Esophagus muscularis mucosa (tissue), 4 donors: ENCODE results near the gene YWHAE. TPM values are rescaled to one million over a fixed set of nuclear protein-coding genes. Genes with fewer than 3 reads are reported as not detected.
"Not testable (repeated sequence)": the region's sequence is repeated elsewhere in the genome, so short reads cannot be mapped to it uniquely, and the experiment has no call there.

ENCODE experiments used
- DNase-seq: peaks from one replicate; pipeline ENCODE4 v3.0.0-alpha.2; 2017; ENCODE audit errors: extremely low spot score
- H3K27ac ChIP-seq, 4 donors: fragments of 200-600 bp; sonication (generic); replicated peaks in 1 of 4; 1 replicate in 3 of 4; 2 replicates in 1 of 4; pipeline ENCODE4 v1.5.1; 2016 to 2019; ENCODE audit warnings: mild to moderate bottlenecking in 1 of 4
- H3K27me3 ChIP-seq, 4 donors: fragments of 200-600 bp; sonication (generic); one replicate each; pipeline versions ENCODE4 v1.5.1 to v1.6.0; 2016 to 2019
- H3K36me3 ChIP-seq, 4 donors: fragments of 200-600 bp; sonication (generic); one replicate each; pipeline ENCODE4 v1.5.1; 2016 to 2019
- H3K4me1 ChIP-seq, 4 donors: fragments of 200-600 bp; sonication (generic); one replicate each; pipeline ENCODE4 v1.5.1; 2016 to 2019
- H3K4me3 ChIP-seq, 4 donors: fragments of 200-600 bp; sonication (generic); 1 replicate in 2 of 4; 2 replicates in 2 of 4; pipeline ENCODE4 v1.5.1; 2016 to 2019; ENCODE audit warnings: mild to moderate bottlenecking in 4 of 4, moderate library complexity in 1 of 4
- H3K9me3 ChIP-seq, 4 donors: fragments of 200-600 bp; sonication (generic); 1 replicate in 3 of 4; 2 replicates in 1 of 4; pipeline ENCODE4 v1.5.1; 2016 to 2019
- EP300 ChIP-seq: sonication (generic); formaldehyde crosslinking; IDR thresholded peaks from one replicate; pipeline ENCODE4 v1.6.1; 2017; ENCODE audit warnings: antibody characterized with exemption
- POLR2A ChIP-seq: fragments of 450-650 bp; IDR thresholded peaks from one replicate; pipeline ENCODE4 v1.6.1; 2017; ENCODE audit warnings: antibody characterized with exemption, moderate library complexity, mild to moderate bottlenecking, low read depth
- POLR2AphosphoS5 ChIP-seq, 2 donors: sonication (generic); formaldehyde crosslinking; IDR thresholded peaks; one replicate each; pipeline ENCODE4 v1.6.1; 2017; ENCODE audit warnings: antibody characterized with exemption in 2 of 2
- WGBS: methylation state at CpG from one replicate; pipeline ENCODE4 v1.1.5; 2018; 5-methylcytosine and 5-hydroxymethylcytosine counted together
- intact Hi-C: fragments of 100-400 bp; cut with DNase I; formaldehyde crosslinking; loops from one replicate; pipeline ENCODE4 v1.15.1; 2023
- total RNA-seq, 4 donors: library from RNA; depleted of rRNA; stranded (reverse); fragments of >200 nt; gene quantifications; one replicate each; pipeline versions ENCODE4 v1.1.0 to v1.2.1, GENCODE V29; 2016
- TF ChIP-seq, protein P1 (sequence below), 3 experiments: fragments of 200-600 bp in 2 of 3; fragments of 450-650 bp in 1 of 3; sonication (generic) in 2 of 3; IDR thresholded peaks; one replicate each; pipeline ENCODE4 v1.5.1; 2017 to 2019; ENCODE audit warnings: antibody characterized with exemption in 3 of 3, mild to moderate bottlenecking in 2 of 3, moderate library complexity in 1 of 3

YWHAE gene
- total RNA-seq, 4 donors from 2014 or later, result 329 to 408 (median 364) TPM

DNA sequence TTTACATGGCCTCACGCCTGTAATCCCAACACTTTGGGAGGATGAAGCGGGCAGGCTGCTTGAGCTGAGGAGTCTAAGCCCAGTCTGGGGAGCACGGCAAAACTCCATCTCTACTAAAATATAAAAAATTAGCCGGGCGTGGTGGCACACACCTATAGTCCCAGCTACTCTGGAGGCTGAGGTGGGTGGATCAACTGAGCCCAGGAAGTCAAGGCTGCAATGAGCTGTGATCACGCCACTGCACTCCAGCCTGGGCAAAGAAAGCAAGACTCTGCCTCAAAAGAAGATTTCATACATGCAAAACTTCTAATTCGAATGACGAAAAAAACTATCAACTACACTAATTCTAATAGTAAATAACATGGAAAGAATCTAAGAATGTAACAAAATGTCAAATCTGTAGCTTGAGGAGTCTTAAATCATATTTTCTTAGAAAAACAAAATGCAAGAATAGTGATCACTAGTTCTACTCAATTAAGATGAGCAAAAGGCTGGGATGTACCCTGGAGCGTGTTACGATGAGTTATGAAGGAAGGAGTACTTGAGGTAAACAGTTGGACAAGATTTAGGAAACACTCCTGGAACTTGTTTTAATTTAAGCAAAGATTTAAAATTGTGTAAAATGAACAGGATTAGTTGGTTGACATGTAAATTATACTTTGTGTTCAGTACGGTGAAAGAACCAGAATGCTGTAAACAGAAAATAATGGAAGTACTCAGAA, 20.7 kb downstream of the YWHAE start:
- DNase-seq, result no peak
- intact Hi-C loops, result no loop called here
- Histone ChIP-seq H3K4me1 (peaks cover 90 to 100% (median 100%) of the 10 kb centered on the region in 4 donors), H3K27ac (peak overlapping the region; percentile 47 to 78 (median 55)), H3K36me3 (no peaks in the 10 kb centered on the region), H3K4me3 (peak overlapping the region in 1 of 4 donors; percentile 5), H3K9me3 (no peaks in the 10 kb centered on the region), H3K27me3 (no peaks in the 10 kb centered on the region)
- TF ChIP-seq, protein P1, sequence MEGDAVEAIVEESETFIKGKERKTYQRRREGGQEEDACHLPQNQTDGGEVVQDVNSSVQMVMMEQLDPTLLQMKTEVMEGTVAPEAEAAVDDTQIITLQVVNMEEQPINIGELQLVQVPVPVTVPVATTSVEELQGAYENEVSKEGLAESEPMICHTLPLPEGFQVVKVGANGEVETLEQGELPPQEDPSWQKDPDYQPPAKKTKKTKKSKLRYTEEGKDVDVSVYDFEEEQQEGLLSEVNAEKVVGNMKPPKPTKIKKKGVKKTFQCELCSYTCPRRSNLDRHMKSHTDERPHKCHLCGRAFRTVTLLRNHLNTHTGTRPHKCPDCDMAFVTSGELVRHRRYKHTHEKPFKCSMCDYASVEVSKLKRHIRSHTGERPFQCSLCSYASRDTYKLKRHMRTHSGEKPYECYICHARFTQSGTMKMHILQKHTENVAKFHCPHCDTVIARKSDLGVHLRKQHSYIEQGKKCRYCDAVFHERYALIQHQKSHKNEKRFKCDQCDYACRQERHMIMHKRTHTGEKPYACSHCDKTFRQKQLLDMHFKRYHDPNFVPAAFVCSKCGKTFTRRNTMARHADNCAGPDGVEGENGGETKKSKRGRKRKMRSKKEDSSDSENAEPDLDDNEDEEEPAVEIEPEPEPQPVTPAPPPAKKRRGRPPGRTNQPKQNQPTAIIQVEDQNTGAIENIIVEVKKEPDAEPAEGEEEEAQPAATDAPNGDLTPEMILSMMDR (IDR thresholded peaks at IDR 0.05), result no peak
- TF ChIP-seq EP300 (no peak), POLR2AphosphoS5 (IDR thresholded peaks at IDR 0.05) (no peak), POLR2A (no peak)
- WGBS, result 51% methylated on average over 11 of the region's 11 CpGs

DNA sequence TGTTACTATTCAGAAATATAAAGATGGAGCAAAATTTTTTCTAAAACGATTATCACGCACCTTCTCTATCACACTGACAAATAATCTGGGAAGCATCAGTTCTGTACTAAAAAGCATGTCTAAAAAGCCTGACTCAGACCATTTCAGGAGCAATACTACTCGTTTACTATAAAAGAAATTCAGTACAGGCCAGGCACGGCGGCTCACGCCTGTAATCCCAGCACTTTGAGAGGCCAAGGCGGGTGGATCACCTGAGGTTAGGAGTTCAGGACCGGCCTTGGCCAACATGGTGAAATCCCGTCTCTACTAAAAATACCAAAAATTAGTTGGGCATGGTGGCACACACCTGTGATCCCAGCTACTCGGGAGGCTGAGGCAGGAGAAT, 21.6 kb downstream of the YWHAE start:
- intact Hi-C loops, DNase-seq, H3K4me3 ChIP-seq, H3K36me3 ChIP-seq, H3K9me3 ChIP-seq, H3K27me3 ChIP-seq: not testable (repeated sequence)
- Histone ChIP-seq H3K27ac (peak overlapping the region in 3 of 4 donors; percentile 42 to 78 (median 57)), H3K4me1 (peaks cover 89 to 100% (median 100%) of the 10 kb centered on the region in 4 donors)
- WGBS, result 68% methylated on average over 10 of the region's 10 CpGs

DNA sequence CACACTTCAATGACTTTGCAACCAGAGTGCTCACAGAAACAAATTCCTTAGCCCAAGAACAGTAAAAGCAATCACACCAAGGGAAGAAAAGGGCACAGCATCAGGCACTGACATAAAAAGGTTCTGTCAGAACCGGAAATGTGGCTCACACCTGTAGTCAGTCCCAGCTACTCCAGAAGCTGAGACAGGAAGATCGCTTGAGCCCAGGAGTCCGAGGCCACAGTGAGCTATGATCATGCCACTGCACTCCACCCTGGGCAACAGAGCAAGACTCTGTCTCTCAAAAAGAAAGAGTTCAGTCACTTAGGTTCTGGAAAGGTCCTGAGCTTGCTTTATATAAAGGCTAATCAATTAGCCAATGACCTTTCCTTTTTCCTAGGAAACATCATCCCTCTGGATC, 22.7 kb downstream of the YWHAE start:
- intact Hi-C loops, result no loop called here
- H3K27ac ChIP-seq, result peak overlapping the region; percentile 24 to 78 (median 65)
- 56% methylated on average over 3 of the region's 3 CpGs for whole genome bisulfite sequencing
- DNase-seq, result no peak
- no peaks in the 10 kb centered on the region for H3K27me3 ChIP-seq
- H3K4me1 ChIP-seq, result peaks cover 92 to 100% (median 100%) of the 10 kb centered on the region in 4 donors
- no peaks in the 10 kb centered on the region for H3K9me3 ChIP-seq
- TF ChIP-seq EP300 (no peak), POLR2AphosphoS5 (IDR thresholded peaks at IDR 0.05) (no peak), POLR2A (no peak)
- TF ChIP-seq, protein P1 (IDR thresholded peaks at IDR 0.05), result no peak
- peaks cover 0 to 14% (median 4%) of the 10 kb centered on the region in 4 donors for H3K36me3 ChIP-seq
- no peak overlapping the region for H3K4me3 ChIP-seq

DNA sequence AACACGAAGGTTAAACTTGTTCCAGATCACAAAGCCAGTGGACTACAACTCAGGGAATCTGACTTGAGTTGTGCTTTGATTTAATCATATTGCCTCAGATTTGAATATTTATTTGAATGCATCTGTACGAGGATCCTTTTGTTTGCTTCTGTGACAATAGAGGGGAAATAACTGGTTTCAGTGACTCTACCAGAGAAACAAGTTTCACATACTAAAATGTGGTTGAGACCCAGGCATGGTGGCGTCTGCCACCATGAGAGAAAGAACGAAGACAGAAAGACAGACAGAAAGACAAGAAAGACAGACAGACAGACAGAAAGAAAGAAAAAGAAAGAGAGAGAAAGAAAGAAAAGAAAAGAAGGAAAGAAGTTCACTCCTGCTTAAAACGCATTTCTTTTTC, 24.0 kb downstream of the YWHAE start:
- Histone ChIP-seq H3K4me3 (peak overlapping the region in 1 of 4 donors; percentile 0), H3K27ac (peak overlapping the region; percentile 41 to 78 (median 65)), H3K9me3 (no peaks in the 10 kb centered on the region), H3K36me3 (peaks cover 0 to 14% (median 4%) of the 10 kb centered on the region in 4 donors), H3K27me3 (no peaks in the 10 kb centered on the region), H3K4me1 (peaks cover 98 to 100% (median 100%) of the 10 kb centered on the region in 4 donors)
- DNase-seq, result no peak
- WGBS, result 36% methylated on average over 5 of the region's 5 CpGs
- TF ChIP-seq POLR2A, result no peak
- TF ChIP-seq, protein P1 (IDR thresholded peaks at IDR 0.05), result no peak
- no peak for TF ChIP-seq EP300
- TF ChIP-seq POLR2AphosphoS5 (IDR thresholded peaks at IDR 0.05), result no peak
- intact Hi-C loops, result no loop called here

DNA sequence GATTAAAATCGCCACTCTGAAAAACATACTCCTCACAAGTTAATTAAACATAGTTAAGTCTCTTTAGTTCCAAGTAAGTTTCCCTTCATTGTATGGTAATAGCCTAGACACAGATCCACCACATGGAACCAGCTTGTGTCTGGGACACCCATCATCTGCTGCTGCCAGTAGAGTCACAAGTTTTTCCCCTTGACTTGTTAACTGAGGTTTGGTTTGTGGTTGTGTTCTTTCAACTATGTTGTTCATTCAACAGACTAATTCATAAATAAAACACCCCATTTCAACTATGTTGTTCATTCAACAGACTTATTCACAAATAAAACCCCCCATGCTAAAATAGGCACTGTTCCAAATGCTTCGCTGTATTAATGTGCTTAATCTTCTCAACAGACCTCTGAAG, 24.4 kb downstream of the YWHAE start:
- no peaks in the 10 kb centered on the region for H3K9me3 ChIP-seq
- peaks cover 0 to 14% (median 4%) of the 10 kb centered on the region in 4 donors for H3K36me3 ChIP-seq
- peak overlapping the region in 3 of 4 donors; percentile 57 to 78 (median 73) for H3K27ac ChIP-seq
- 10% methylated on average over 2 of the region's 2 CpGs for WGBS
- no peaks in the 10 kb centered on the region for H3K27me3 ChIP-seq
- DNase-seq, result no peak
- intact Hi-C loops, result no loop called here
- no peak for TF ChIP-seq POLR2AphosphoS5 (IDR thresholded peaks at IDR 0.05)
- no peak for TF ChIP-seq EP300
- TF ChIP-seq, protein P1 (IDR thresholded peaks at IDR 0.05), result no peak
- no peak for TF ChIP-seq POLR2A
- H3K4me1 ChIP-seq, result peaks cover 98 to 100% (median 100%) of the 10 kb centered on the region in 4 donors
- no peak overlapping the region for H3K4me3 ChIP-seq
